HG03558 (cell line): ENCODE results near the gene PTPRF.
"Not testable (repeated sequence)": the region's sequence is repeated elsewhere in the genome, so short reads cannot be mapped to it uniquely, and the experiment has no call there.

Experiments used
- ATAC-seq: cut with Tn5 transposase; IDR thresholded peaks from one replicate; pipeline ENCODE4 v1.9.1; 2021; ENCODE audit warnings: moderate number of reproducible peaks; ENCODE audit not compliant: unreplicated experiment; ENCODE audit errors: extremely low read depth

PTPRF gene

DNA sequence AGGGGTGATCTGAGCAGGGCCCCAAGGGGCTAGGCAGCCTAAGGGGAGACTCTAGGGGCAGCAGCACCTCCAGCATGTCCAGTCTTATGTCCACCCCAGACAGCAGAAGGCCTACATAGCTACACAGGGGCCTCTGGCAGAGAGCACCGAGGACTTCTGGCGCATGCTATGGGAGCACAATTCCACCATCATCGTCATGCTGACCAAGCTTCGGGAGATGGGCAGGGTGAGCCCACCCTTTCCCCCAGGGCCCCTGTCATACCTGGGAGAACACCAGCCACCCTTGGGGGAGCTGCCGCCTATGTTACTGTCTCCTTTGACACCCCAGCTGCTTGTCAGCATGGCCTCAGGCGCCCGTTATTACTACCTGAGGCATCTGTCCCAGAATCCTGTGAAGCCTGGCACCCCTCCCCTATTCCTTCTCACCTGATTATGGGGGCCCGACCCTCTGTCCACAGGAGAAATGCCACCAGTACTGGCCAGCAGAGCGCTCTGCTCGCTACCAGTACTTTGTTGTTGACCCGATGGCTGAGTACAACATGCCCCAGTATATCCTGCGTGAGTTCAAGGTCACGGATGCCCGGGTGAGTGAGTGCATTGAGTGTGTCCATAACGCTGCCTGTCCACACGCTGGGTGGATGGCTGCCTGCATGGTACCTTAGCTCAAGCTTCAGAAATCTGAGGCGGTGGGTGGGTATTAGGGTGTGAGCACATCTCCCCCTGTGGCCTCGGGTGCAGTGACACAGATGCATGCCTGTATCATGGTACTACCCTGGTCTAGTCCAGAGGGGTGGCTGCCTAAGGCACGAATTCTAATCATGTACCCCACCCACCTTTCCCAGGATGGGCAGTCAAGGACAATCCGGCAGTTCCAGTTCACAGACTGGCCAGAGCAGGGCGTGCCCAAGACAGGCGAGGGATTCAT, 89.6 kb downstream of the PTPRF start:
- no peak for ATAC-seq

DNA sequence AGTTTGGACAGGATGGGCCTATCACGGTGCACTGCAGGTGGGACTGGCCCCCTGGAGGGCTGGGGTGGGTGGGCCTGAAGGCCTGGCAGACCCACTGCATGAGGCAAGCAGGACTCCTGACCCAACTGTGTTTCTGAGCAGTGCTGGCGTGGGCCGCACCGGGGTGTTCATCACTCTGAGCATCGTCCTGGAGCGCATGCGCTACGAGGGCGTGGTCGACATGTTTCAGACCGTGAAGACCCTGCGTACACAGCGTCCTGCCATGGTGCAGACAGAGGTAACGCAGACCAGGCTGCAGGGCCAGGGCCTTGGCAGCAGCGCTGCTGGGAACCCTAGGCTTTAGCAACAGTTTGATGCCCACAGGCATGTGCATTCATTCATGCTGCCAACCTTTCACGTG, 90.3 kb downstream of the PTPRF start:
- ATAC-seq: no peak

DNA sequence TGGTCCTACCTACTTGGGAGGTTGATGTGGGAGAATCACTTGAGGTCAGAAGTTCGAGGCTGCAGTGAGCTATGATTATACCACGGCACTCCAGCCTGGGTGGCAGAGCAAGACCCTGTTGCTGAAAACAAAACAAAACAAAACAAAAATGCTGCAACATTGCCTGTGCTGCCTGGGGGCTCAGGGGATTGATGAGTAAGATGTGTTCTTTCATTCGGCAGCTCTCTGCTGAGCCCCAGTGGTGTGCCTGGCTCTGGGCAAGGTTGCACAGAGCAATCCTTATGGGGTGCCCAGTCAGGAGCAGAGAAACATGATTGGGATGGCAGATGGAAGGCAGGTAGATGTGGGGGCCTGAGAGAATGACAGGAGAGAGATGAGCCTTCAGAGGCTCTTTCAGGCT, 90.7 kb downstream of the PTPRF start:
- ATAC-seq: no peak

DNA sequence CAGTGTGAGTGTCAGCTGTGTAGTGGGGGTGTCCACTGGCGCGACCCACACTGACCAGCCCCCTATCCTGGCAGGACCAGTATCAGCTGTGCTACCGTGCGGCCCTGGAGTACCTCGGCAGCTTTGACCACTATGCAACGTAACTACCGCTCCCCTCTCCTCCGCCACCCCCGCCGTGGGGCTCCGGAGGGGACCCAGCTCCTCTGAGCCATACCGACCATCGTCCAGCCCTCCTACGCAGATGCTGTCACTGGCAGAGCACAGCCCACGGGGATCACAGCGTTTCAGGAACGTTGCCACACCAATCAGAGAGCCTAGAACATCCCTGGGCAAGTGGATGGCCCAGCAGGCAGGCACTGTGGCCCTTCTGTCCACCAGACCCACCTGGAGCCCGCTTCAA, 91.2 kb downstream of the PTPRF start:
- no peak for ATAC-seq

DNA sequence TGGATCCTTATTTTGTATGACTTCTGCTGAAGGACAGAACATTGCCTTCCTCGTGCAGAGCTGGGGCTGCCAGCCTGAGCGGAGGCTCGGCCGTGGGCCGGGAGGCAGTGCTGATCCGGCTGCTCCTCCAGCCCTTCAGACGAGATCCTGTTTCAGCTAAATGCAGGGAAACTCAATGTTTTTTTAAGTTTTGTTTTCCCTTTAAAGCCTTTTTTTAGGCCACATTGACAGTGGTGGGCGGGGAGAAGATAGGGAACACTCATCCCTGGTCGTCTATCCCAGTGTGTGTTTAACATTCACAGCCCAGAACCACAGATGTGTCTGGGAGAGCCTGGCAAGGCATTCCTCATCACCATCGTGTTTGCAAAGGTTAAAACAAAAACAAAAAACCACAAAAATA, 91.8 kb downstream of the PTPRF start:
- ATAC-seq: no peak

DNA sequence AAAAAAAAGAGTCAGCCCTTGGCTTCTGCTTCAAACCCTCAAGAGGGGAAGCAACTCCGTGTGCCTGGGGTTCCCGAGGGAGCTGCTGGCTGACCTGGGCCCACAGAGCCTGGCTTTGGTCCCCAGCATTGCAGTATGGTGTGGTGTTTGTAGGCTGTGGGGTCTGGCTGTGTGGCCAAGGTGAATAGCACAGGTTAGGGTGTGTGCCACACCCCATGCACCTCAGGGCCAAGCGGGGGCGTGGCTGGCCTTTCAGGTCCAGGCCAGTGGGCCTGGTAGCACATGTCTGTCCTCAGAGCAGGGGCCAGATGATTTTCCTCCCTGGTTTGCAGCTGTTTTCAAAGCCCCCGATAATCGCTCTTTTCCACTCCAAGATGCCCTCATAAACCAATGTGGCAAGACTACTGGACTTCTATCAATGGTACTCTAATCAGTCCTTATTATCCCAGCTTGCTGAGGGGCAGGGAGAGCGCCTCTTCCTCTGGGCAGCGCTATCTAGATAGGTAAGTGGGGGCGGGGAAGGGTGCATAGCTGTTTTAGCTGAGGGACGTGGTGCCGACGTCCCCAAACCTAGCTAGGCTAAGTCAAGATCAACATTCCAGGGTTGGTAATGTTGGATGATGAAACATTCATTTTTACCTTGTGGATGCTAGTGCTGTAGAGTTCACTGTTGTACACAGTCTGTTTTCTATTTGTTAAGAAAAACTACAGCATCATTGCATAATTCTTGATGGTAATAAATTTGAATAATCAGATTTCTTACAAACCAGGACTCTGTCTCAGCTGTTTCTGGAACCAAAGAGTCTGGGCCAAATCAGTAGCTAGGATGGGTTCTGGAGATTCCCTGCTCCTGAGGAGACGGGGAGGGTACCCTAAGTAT, 92.5 kb downstream of the PTPRF start:
- no peak for ATAC-seq

DNA sequence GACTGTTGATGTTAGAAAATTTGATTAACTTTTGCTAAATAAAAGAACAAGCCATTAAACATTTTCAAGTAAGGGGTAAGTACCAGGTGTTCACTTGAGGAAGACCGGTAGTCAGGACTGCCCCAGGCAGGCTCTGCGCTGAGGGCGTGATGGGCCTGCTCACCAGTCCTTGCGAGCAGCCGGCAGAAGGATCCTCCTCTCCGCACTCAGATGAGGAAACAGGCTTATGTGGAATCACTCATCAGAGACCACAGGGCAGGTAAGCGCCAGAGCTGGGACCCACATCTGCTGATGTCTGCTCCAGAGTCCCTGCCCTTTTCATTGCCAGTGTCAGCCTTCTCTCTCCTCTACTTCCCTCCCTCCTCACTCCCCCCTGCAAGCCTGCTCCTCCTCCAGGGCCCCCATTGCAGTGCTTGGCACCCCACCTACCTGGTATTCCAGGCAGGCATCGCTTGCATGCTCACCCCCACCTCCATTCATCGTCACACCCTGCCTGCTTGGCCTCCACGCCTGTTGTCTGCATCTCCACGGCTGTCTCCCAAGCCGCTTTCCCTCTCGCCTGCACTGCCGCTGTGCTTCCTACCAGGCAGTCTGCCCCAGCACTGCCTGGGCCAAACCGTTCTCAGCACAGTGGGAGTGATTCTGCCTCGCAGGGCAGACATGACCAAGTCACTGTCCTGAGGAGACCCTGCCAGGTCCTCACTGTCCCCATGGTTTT, 94.5 kb downstream of the PTPRF start:
- no peak for ATAC-seq

DNA sequence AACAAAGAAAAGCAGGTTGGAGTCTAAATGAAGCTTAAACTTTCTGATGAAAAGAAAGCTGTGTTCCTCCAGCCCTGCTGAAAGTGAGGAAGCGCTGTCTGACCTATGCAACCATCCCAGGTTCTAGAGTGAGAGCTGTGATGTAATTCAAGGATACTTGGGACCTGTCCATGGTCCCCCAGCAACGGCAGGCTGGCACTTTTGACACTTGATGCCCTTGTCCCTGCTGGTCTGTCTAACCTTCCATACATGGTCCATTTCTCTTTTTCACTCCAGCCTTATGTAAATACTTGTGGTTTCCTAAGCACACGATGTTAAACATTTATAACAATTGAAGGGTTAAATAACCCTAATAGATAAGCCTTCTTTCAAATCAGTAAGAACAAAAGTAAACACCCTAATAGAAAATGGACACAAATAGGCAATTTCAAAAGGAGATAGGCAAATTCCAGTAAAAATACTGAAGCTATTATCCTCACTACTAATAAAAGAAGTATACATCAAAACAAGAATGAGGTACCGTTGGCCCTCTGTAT, 101.5 kb downstream of the PTPRF start:
- no peak for ATAC-seq

DNA sequence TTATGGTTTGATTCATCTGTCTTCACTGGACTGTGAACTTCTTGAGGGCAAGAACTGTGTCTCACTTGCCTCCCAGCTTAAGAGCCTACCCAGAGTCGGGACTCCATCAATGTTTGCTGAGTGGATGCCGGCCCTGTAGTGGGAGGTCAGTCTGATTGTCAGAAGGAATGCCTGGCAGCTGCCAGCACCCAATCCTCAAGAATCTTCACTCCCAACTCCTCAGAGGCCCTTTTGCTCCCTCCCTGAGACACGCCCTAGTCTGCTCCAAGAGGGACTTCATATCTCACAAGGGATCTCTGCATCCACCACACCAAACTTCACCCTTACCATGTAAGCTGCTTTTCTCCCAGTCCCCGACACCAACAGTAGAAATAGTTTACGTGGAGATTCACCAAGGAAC, 104.0 kb downstream of the PTPRF start:
- no peak for ATAC-seq

DNA sequence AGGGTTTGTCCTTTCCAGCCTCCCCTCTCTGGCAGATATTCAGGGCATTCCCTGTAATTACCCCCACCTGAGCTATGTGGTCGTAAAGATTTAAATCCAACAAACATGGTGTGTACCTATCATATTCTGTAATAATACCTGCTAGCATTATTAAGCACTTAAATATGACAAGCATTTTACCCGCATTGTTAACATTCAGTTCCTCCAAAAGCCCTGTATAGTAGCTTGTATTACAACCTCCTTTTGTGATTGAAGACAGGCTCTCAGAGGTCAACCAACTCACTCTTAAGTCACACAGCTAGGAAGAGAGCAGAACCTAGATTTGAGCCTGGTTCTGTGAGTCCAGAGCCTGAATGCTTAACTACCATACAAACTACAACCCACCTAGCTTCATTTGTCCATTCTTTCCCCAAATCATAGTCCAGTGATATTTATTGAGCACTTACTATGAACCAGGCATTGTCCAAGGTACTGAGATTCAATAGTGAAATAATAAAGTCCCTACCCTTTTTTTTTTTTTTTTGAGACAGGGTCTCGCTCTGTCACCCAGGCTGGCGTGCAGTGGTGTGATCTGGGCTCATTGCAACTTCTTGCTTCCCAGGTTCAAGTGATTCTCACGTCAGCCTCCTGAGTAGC, 105.4 kb downstream of the PTPRF start:
- no peak for ATAC-seq

DNA sequence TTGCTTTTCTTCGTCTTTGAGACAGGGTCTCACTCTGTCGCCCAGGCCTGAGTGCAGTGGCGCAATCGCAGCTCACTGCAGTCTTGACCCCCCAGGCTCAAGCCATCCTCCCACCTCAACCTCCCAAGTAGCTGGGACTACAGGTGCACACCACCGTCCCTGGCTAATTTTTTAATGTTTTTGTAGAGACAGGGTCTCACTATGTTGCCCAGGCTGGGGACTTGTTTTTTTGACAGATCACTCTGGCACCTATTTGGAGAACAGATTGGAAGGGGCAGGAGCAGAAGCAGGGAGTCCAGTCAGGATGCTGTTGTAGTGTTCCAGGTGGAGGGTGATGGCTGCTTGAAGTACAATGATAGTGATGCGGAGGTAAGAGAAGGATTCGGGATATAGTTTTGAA, 106.6 kb downstream of the PTPRF start:
- ATAC-seq: no peak

DNA sequence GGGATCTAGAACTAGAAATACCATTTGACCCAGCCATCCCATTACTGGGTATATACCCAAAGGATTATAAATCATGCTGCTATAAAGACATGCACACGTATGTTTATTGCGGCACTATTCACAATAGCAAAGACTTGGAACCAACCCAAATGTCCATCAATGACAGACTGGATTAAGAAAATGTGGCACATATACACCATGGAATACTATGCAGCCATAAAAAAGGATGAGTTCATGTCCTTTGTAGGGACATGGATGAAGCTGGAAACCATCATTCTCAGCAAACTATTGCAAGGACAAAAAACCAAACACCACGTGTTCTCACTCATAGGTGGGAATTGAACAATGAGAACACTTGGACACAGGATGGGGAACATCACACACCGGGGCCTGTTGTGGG, 107.7 kb downstream of the PTPRF start:
- ATAC-seq: not testable (repeated sequence)

DNA sequence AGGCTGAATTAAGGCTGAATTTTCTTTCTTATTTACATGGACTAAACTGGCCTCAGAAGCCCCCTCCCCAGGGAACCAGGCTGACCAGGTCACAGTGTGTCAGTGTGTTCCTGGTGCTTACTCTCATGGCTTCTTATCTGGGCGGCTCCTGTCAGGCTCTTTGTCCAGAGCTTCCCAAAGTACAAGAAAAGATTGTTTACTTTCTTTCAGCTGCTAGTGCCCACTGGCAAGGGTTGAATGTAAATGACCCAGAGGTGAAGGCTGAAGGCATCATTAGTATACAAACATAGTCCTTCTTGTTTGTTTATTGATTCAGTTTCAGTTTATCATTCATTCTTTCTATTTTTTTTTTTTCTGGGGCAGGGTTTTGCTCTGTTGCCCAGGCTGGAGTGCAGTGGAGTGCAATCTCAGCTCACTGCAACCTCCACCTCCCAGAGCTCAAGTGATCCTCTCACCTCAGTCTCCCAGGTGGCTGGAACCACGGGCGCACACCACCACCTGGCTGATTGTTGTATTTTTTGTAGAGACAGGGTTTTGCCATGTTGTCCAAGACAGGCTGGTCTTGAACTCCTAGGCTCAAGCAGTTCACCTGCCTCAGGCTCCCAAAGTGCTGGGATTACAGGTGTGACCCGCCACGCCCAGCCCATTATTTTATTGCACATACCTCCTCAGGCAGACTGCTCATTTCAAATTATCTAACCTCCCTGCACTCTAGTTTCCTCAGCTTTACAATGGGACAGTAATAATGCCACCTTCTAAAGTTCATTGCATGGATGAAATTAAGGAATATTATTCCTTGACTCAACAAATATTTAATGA, 109.5 kb downstream of the PTPRF start:
- no peak for ATAC-seq

DNA sequence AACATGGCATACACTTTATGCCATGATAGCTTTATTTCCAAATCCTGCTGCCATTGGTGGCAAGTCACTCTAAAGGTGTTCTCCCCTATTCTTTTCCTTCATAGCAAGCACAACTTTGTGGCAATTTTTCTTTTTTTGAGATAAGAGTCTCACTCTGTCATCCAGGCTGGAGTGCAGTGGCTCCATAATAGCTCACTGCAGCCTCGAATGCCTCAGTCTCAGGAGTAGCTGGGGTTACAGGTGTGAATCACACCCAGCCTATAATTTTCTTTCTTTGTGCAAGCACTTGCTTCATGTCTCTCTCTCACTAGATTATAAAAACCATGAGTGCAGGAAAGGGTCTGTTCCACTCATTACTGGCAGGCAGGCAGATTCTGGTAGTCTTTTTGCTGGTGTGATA, 113.9 kb downstream of the PTPRF start:
- ATAC-seq: no peak

DNA sequence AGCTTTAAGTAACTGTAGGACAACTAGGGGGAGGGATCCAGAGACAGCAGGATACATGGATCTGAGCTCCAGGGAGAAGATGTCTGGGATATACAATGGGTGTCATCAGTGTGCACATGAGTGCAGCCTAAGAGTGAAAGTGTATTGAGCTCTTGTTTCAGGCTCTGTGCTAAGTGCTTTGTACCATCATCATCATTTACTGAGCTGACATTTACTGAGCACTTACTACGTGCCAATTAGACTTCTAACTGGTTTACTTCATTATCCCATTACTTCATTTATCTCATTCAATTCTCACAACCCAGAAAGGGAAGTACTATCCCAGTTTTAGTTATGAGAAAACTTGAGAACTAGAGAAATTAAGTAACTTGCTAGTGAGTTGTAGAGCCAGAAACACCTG, 114.8 kb downstream of the PTPRF start:
- ATAC-seq: no peak

DNA sequence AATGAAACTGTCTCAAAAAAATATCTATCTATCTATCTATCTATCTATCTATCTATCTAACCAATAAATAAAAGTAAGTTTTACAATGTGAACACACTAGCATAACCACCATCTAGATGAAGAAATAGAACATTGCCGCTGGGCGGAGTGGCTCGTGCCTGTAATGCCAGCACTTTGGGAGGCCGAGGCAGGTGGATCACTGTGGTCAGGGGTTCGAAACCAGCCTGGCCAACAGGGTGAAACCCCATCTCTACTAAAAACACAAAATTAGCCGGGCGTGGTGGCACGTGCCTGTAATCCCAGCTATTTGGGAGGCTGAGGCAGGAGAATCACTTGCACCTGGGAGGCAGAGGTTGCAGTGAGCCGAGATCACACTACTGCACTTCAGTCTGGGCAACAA, 116.6 kb downstream of the PTPRF start:
- ATAC-seq: not testable (repeated sequence)

DNA sequence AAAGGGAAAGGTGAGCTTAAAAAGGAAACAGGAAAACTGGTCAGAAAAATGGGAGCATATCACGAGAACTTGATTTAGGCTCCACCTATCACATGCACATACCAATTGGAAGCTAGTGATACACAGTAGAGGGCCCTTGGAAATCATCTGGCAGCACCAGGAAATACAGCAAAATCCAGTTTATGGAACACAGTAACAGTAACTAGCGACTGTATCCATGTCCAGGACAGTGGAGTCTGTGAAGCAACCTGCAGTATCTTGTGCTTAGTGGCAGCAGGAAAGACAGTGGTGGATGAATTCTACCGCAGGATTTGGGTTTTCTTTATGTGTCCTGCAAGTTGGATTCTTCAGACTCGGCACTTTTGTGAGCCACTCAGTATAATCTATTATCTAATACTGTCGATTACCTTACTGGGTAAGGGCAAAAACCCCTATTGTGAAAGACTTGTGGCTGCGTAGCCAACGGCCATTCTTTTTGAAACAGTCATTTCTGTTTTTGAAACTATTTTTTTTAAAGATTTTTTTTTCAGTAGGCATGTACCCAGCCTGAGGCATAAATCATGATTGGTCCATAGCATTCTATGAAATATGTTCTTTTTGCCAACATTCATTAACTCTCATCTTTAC, 117.7 kb downstream of the PTPRF start:
- no peak for ATAC-seq

DNA sequence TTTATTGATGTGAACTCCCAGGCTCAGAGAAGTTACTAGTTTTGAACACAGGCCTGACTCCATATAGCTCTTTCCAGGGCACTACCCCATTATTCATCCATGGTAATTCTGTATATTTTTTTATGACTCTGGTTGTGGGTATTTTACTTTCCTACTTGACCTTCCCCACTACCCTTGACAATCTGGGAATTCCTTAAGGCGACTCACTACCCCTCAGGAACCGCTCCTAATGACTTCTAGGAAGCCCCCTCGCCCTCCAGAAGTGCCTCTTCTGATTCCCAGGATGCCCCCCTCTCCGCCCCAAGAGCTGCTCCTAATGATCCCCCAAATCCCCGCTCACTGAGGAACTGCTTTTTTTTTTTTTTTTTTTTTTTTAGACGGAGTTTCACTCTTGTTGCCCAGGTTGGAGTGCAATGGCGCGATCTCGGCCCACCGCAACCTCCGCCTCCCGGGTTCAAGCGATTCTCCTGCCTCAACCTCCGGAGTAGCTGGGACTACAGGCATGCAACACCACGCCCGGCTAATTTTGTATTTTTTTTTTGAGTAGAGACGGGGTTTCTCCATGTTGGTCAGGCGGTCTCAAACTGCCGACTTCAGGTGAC, 118.3 kb downstream of the PTPRF start:
- ATAC-seq: no peak
